Erythroblast (primary cell): ENCODE results near the gene RPA4.

Source experiments
- GATA1 ChIP-seq: IDR thresholded peaks from 2 replicates; pipeline ENCODE4 v1.6.1; 2011; ENCODE audit warnings: low read depth, mild to moderate bottlenecking, control low read depth, low read length, moderate library complexity
- POLR2A ChIP-seq: IDR thresholded peaks from 2 replicates; pipeline ENCODE4 v1.6.1; 2011; ENCODE audit warnings: mild to moderate bottlenecking, low read length

GRCh38 chrX:96906741-96907140 is 23.0 kb downstream of the RPA4 start:
- TF ChIP-seq POLR2A (no peak), GATA1 (no peak)
